SK-N-SH treated with all-trans-retinoic acid at 6 μM for 48 hours (cell line): Measurements from ENCODE around the gene PRDM8.

Experiments
- ATAC-seq: fragments of 200-7000 bp; cut with Tn5 transposase; 3 replicates; pipeline ENCODE4 v1.9.1; 2020; ENCODE audit warnings: mild to moderate bottlenecking, moderate library complexity
- ARNTL ChIP-seq: fragments of 450-650 bp; formaldehyde crosslinking; IDR thresholded peaks from 2 replicates; pipeline ENCODE4 v1.5.0; 2020; ENCODE audit warnings: low read depth, mild to moderate bottlenecking, moderate library complexity, borderline replicate concordance
- BACH2 ChIP-seq: fragments of 250-450 bp; sonication (Bioruptor Pico); IDR thresholded peaks from 2 replicates; pipeline ENCODE4 v1.9.0; 2021; ENCODE audit warnings: mild to moderate bottlenecking, borderline replicate concordance
- CREB5 ChIP-seq: fragments of 250-450 bp; sonication (Bioruptor Pico); IDR thresholded peaks from 2 replicates; pipeline ENCODE4 v1.5.1; 2020; ENCODE audit warnings: low read depth, mild to moderate bottlenecking, moderate library complexity
- CSDC2 ChIP-seq: fragments of 250-450 bp; sonication (Bioruptor Pico); IDR thresholded peaks from 2 replicates; pipeline ENCODE4 v1.5.0; 2020; ENCODE audit warnings: mild to moderate bottlenecking, moderate library complexity
- CSRNP3 ChIP-seq: fragments of 250-450 bp; sonication (Bioruptor Pico); IDR thresholded peaks from 2 replicates; pipeline ENCODE4 v1.5.1; 2021; ENCODE audit warnings: mild to moderate bottlenecking, moderate library complexity
- ESRRG ChIP-seq: fragments of 250-450 bp; sonication (Bioruptor Pico); IDR thresholded peaks from 2 replicates; pipeline ENCODE4 v1.6.1; 2021; ENCODE audit warnings: mild to moderate bottlenecking
- ISL1 ChIP-seq: fragments of 250-450 bp; sonication (Bioruptor Pico); IDR thresholded peaks from 2 replicates; pipeline ENCODE4 v2.1.2; 2022; ENCODE audit warnings: mild to moderate bottlenecking, moderate library complexity
- OSR1 ChIP-seq: fragments of 250-450 bp; sonication (Bioruptor Pico); IDR thresholded peaks from 2 replicates; pipeline ENCODE4 v1.8.0; 2022; ENCODE audit warnings: moderate library complexity, mild to moderate bottlenecking, inconsistent platforms
- PATZ1 ChIP-seq: fragments of 250-450 bp; sonication (Bioruptor Pico); IDR thresholded peaks from 2 replicates; pipeline ENCODE4 v1.8.0; 2020; ENCODE audit warnings: mild to moderate bottlenecking, moderate library complexity, borderline replicate concordance
- PPARA ChIP-seq: fragments of 250-450 bp; sonication (Bioruptor Pico); IDR thresholded peaks from 2 replicates; pipeline ENCODE4 v1.5.0; 2020; ENCODE audit warnings: mild to moderate bottlenecking, borderline replicate concordance
- RARB ChIP-seq: fragments of 250-450 bp; sonication (Bioruptor Pico); IDR thresholded peaks from 2 replicates; pipeline ENCODE4 v1.8.0; 2021; ENCODE audit warnings: mild to moderate bottlenecking, moderate library complexity
- SNAI2 ChIP-seq: fragments of 250-450 bp; sonication (Bioruptor Pico); IDR thresholded peaks from 2 replicates; pipeline ENCODE4 v1.5.0; 2020; ENCODE audit warnings: mild to moderate bottlenecking, moderate library complexity
- TCF4 ChIP-seq: fragments of 250-450 bp; sonication (Bioruptor Pico); IDR thresholded peaks from 2 replicates; pipeline ENCODE4 v1.8.0; 2021; ENCODE audit warnings: mild to moderate bottlenecking, moderate library complexity, borderline replicate concordance
- TOX ChIP-seq: fragments of 250-450 bp; sonication (Bioruptor Pico); IDR thresholded peaks from 2 replicates; pipeline ENCODE4 v1.8.0; 2021; ENCODE audit warnings: mild to moderate bottlenecking, moderate library complexity, borderline replicate concordance
- ZFP3 ChIP-seq: fragments of 250-450 bp; sonication (Bioruptor Pico); IDR thresholded peaks from 2 replicates; pipeline ENCODE4 v1.5.0; 2020; ENCODE audit warnings: mild to moderate bottlenecking, moderate library complexity
- ZFP30 ChIP-seq: fragments of 450-650 bp; formaldehyde crosslinking; IDR thresholded peaks from 2 replicates; pipeline ENCODE4 v1.5.0; 2022; ENCODE audit warnings: mild to moderate bottlenecking, moderate library complexity
- ZNF565 ChIP-seq: fragments of 450-650 bp; formaldehyde crosslinking; conservative IDR thresholded peaks from 2 replicates; pipeline ENCODE4 v1.5.0; 2020; ENCODE audit warnings: low read depth, mild to moderate bottlenecking, moderate library complexity
- ZNF70 ChIP-seq: fragments of 450-650 bp; formaldehyde crosslinking; IDR thresholded peaks from 2 replicates; pipeline ENCODE4 v1.5.0; 2020; ENCODE audit warnings: mild to moderate bottlenecking, moderate library complexity
- ZNF8 ChIP-seq: fragments of 450-650 bp; formaldehyde crosslinking; IDR thresholded peaks from 2 replicates; pipeline ENCODE4 v1.5.0; 2020; ENCODE audit warnings: mild to moderate bottlenecking, moderate library complexity
- TF ChIP-seq, protein P1 (sequence below): fragments of 250-450 bp; sonication (Bioruptor Pico); IDR thresholded peaks from 2 replicates; pipeline ENCODE4 v1.8.0; 2021; ENCODE audit warnings: low read depth, mild to moderate bottlenecking, moderate library complexity, borderline replicate concordance

PRDM8 gene

GRCh38 chr4:80178964-80179363 is 18.3 kb upstream of the PRDM8 start:
- ATAC-seq: no peak
- TF ChIP-seq, protein P1, sequence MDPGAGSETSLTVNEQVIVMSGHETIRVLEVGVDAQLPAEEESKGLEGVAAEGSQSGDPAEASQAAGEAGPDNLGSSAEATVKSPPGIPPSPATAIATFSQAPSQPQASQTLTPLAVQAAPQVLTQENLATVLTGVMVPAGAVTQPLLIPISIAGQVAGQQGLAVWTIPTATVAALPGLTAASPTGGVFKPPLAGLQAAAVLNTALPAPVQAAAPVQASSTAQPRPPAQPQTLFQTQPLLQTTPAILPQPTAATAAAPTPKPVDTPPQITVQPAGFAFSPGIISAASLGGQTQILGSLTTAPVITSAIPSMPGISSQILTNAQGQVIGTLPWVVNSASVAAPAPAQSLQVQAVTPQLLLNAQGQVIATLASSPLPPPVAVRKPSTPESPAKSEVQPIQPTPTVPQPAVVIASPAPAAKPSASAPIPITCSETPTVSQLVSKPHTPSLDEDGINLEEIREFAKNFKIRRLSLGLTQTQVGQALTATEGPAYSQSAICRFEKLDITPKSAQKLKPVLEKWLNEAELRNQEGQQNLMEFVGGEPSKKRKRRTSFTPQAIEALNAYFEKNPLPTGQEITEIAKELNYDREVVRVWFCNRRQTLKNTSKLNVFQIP: no peak
- no peak for TF ChIP-seq ZNF8 (CRISPR knock-in tag)

DNA sequence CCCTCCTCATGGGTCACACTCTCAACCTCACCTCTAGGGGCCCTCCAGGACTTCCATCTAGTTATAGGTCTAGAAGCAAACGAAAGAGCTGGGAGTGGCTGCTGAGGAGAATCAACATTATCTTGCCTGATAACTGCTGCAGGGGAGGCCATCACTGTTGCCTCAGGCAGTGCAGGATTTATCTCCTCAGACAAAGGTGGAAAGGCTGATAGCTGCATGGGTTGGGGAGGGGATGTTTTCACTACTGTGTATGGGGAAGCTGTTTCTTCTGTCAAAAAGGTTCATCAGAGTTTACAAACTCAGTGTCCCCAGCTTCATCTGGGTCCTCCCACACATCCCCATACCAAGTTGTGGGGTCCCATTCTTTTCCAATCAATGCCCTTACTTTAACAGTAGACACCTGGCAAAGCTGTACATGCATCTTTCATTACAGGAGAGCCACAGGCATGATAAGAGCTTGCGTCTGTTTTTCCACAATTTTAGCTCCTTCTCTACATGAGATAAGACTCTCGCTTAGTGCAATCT is 17.6 kb upstream of the PRDM8 start:
- TF ChIP-seq CSDC2 (CRISPR knock-in tag): no peak
- TF ChIP-seq TOX: no peak
- TF ChIP-seq ZNF70 (CRISPR knock-in tag): no peak
- TF ChIP-seq PATZ1 (CRISPR knock-in tag): no peak
- TF ChIP-seq, protein P1: no peak
- no peak for TF ChIP-seq ESRRG (CRISPR knock-in tag)
- ATAC-seq: no peak

- no peak for ATAC-seq
- no peak for TF ChIP-seq RARB (CRISPR knock-in tag)
- TF ChIP-seq CSDC2 (CRISPR knock-in tag): no peak
- TF ChIP-seq PATZ1 (CRISPR knock-in tag): no peak
- no peak for TF ChIP-seq SNAI2 (CRISPR knock-in tag)
- TF ChIP-seq TOX: no peak
- TF ChIP-seq ZFP30: no peak
- no peak for TF ChIP-seq ZNF565 (CRISPR knock-in tag)
- TF ChIP-seq ISL1 (CRISPR knock-in tag): no peak
- TF ChIP-seq PPARA (CRISPR knock-in tag): no peak
- no peak for TF ChIP-seq CSRNP3 (CRISPR knock-in tag)
- TF ChIP-seq ZNF70 (CRISPR knock-in tag): no peak
- no peak for TF ChIP-seq ARNTL
- no peak for TF ChIP-seq TCF4 (CRISPR knock-in tag)
- no peak for TF ChIP-seq ZNF8 (CRISPR knock-in tag)
- TF ChIP-seq ZFP3 (CRISPR knock-in tag): no peak
- TF ChIP-seq ESRRG (CRISPR knock-in tag): no peak
- TF ChIP-seq, protein P1: no peak
- TF ChIP-seq CREB5 (CRISPR knock-in tag): no peak
- TF ChIP-seq BACH2: no peak
- no peak for TF ChIP-seq OSR1 (CRISPR knock-in tag)
- TF ChIP-seq, all 23 proteins: peak for 0
Observed at GRCh38 chr4:80180743-80181142, 16.6 kb upstream of the PRDM8 start.
